Measurements from ENCODE around the gene RNU6-9. TPM values are rescaled to one million over a fixed set of nuclear protein-coding genes. Genes with fewer than 3 reads are reported as not detected.

Gene RNU6-9
- total RNA-seq, 4 donors from 2014 or later: not detected

DNA sequence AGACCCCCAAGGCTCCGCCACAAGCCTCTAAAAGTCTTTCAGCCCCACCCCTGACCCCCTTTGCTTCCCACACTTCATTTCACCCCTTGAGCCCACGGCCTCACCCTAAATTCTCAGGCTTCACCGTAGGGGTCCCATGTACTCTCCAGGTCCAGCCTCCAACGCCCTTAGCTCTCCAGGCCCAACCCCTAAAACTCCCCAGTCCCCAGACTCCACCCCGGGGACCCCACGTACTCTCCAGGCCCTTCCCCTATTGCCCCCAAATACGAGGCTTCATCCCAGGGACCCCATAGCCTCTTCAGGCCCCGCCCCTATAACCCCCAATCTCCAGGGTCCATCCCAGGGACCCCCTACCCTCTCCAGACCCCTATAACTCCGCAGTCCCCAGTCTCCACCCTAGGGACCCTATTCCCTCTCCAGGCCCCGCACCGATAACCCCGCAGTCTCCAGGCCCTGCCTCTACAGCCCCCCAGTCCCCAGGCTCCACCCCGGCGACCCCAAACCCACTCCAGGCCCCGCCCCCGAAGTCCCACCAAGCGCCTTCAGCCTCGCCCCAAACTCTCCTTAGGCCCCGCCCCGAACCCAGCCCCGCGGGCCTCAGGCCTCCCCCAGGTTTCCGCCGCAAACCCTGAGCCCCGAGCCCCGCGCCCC, 916 bp upstream of the RNU6-9 start:
- TF ChIP-seq, protein P1, sequence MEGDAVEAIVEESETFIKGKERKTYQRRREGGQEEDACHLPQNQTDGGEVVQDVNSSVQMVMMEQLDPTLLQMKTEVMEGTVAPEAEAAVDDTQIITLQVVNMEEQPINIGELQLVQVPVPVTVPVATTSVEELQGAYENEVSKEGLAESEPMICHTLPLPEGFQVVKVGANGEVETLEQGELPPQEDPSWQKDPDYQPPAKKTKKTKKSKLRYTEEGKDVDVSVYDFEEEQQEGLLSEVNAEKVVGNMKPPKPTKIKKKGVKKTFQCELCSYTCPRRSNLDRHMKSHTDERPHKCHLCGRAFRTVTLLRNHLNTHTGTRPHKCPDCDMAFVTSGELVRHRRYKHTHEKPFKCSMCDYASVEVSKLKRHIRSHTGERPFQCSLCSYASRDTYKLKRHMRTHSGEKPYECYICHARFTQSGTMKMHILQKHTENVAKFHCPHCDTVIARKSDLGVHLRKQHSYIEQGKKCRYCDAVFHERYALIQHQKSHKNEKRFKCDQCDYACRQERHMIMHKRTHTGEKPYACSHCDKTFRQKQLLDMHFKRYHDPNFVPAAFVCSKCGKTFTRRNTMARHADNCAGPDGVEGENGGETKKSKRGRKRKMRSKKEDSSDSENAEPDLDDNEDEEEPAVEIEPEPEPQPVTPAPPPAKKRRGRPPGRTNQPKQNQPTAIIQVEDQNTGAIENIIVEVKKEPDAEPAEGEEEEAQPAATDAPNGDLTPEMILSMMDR (IDR thresholded peaks at IDR 0.05): no peak
- no peak for TF ChIP-seq POLR2A (IDR thresholded peaks at IDR 0.05)
- Histone ChIP-seq H3K4me1 (peaks cover 0 to 12% (median 5%) of the 10 kb centered on the region in 4 donors), H3K36me3 (peaks cover 0 to 42% (median 0%) of the 10 kb centered on the region in 3 donors), H3K27ac (peak overlapping the region; percentile 83 to 99 (median 94)), H3K27me3 (no peaks in the 10 kb centered on the region), H3K4me3 (peak overlapping the region; percentile 63 to 98 (median 89)), H3K9me3 (no peaks in the 10 kb centered on the region)
- no peak for DNase-seq

DNA sequence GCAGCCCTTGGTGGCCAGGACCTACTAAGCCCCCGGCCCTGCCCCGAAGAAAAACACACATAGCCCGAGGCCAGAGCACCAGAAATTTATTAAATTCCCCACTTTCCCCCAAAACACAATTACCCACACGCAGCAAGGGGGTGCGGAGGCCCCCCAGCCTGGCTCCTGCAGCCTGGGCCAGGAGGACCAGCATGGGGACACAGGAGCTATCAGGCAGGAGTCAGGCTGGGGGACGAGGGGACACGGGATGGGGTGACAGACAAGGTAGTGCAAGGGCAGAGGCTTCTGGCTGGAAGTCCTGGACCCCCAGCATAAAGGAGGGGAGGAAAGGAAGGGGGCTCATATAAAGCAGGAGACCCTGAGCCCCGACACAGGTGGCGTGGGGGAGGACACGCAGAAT, 3.1 kb downstream of the RNU6-9 start:
- Histone ChIP-seq H3K4me1 (peaks cover 0 to 7% (median 5%) of the 10 kb centered on the region in 4 donors), H3K36me3 (peaks cover 0 to 25% (median 0%) of the 10 kb centered on the region in 3 donors), H3K27me3 (no peaks in the 10 kb centered on the region), H3K4me3 (no peak overlapping the region), H3K9me3 (no peaks in the 10 kb centered on the region), H3K27ac (no peak overlapping the region)
- TF ChIP-seq, protein P1 (IDR thresholded peaks at IDR 0.05): no peak
- no peak for TF ChIP-seq POLR2A (IDR thresholded peaks at IDR 0.05)
- DNase-seq: no peak

DNA sequence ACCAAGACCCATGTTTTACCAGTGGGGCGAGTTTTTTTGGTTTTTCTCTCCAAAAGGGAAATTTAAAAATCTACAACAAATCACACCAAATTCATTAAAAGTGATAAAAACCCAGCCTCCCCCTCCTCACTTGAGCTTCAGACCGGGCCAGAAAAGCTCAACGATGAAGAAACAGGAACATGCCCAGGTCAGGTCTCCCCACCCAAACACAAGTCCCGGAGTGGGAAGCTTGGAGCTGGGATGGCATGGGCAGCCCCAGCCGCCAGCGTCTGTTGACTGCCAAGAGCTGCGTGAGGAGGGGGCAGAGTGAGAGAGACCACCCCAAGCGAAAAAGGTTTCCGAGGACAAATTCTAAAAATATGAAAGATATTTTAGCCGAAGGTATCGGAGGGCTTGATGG, 3.7 kb downstream of the RNU6-9 start:
- TF ChIP-seq, protein P1 (IDR thresholded peaks at IDR 0.05): no peak
- no peak for TF ChIP-seq POLR2A (IDR thresholded peaks at IDR 0.05)
- H3K27ac ChIP-seq: no peak overlapping the region
- no peak overlapping the region for H3K4me3 ChIP-seq
- H3K9me3 ChIP-seq: no peaks in the 10 kb centered on the region
- peaks cover 0 to 31% (median 0%) of the 10 kb centered on the region in 3 donors for H3K36me3 ChIP-seq
- no peak for DNase-seq
- peaks cover 0 to 4% (median 2%) of the 10 kb centered on the region in 4 donors for H3K4me1 ChIP-seq
- no peaks in the 10 kb centered on the region for H3K27me3 ChIP-seq

DNA sequence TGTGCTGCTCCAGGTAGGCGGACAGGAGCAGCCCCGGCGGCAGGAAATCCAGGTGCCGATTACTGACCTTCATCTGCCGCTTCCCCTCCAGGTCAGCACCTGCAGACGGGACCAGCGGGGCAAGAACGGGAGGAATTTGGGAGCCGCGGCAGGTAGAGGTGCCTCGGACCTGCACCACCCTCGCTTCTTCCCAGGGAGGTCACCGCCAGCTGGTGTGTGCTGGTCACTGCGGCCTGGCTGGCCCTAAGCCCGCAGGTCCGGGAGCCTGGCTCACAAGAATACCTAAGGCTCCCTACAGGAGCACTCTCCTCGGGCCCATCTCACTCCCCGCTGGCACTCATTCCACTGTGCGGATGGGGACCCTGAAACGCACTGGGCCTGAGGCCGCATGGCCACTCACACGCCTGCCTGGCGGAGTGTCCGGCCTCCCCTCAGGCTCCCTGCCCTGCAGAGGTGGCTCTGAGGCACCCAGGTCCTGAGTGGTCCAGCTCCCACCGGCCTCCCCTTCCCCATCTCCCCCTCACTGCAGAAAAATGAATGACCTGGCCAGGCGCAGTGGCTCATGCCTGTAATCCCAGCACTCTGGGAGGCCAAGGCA, 4.3 kb downstream of the RNU6-9 start:
- Histone ChIP-seq H3K27ac (no peak overlapping the region), H3K4me1 (no peaks in the 10 kb centered on the region), H3K36me3 (peaks cover 0 to 31% (median 0%) of the 10 kb centered on the region in 3 donors), H3K9me3 (no peaks in the 10 kb centered on the region), H3K4me3 (no peak overlapping the region), H3K27me3 (no peaks in the 10 kb centered on the region)
- DNase-seq: no peak
- TF ChIP-seq, protein P1 (IDR thresholded peaks at IDR 0.05): no peak
- no peak for TF ChIP-seq POLR2A (IDR thresholded peaks at IDR 0.05)

DNA sequence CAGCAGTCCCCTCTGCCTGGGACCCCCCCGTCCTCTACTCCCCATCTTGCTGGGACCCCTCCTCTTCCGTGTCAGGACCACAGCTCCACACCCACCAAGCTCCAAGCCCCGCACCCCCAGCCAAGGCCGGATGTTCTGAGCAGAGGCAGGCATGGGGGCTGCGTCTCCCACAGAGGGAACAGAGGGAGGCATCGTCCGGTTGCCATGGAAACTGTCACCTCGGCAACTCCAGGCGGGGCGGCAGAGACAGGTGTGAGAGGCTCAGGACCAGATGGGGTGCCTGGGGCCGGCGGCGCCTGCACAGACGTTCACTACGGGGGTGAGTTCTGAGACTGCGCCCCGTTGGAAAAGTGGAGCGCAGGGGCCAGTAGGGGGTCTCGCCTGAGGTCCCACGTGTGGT, 5.4 kb downstream of the RNU6-9 start:
- H3K4me3 ChIP-seq: no peak overlapping the region
- peaks cover 0 to 31% (median 0%) of the 10 kb centered on the region in 3 donors for H3K36me3 ChIP-seq
- H3K27ac ChIP-seq: peak overlapping the region in 1 of 4 donors; percentile 26
- no peaks in the 10 kb centered on the region for H3K27me3 ChIP-seq
- peak in 2 of 3 donors; percentile 67 to 90 for DNase-seq
- no peaks in the 10 kb centered on the region for H3K4me1 ChIP-seq
- no peak for TF ChIP-seq POLR2A (IDR thresholded peaks at IDR 0.05)
- TF ChIP-seq, protein P1 (IDR thresholded peaks at IDR 0.05): no peak
- H3K9me3 ChIP-seq: no peaks in the 10 kb centered on the region
